Fibroblast of villous mesenchyme (primary cell): ENCODE data around the gene GFOD1. TPM values are rescaled to one million over a fixed set of nuclear protein-coding genes. Genes with fewer than 3 reads are reported as not detected.

ENCODE experiments used
- DNase-seq: peaks from one replicate; pipeline ENCODE4 v3.0.0-alpha.2; 2010; ENCODE audit warnings: low read depth
- H3K4me3 ChIP-seq: 2 replicates; pipeline ENCODE4 v1.5.1; 2011; ENCODE audit warnings: low read depth, mild to moderate bottlenecking, low read length
- total RNA-seq: library from RNA; depleted of rRNA; stranded (reverse); fragments of >200 nt; gene quantifications from 2 replicates; pipeline ENCODE4 v1.2.3, GENCODE V29; 2012
- TF ChIP-seq, protein P1 (sequence below): IDR thresholded peaks from 2 replicates; pipeline ENCODE4 v1.5.1; 2012; ENCODE audit warnings: low read depth, mild to moderate bottlenecking, low read length; ENCODE audit not compliant: insufficient read depth

Gene GFOD1
- total RNA-seq, 1 donor, result 4.7 TPM

DNA sequence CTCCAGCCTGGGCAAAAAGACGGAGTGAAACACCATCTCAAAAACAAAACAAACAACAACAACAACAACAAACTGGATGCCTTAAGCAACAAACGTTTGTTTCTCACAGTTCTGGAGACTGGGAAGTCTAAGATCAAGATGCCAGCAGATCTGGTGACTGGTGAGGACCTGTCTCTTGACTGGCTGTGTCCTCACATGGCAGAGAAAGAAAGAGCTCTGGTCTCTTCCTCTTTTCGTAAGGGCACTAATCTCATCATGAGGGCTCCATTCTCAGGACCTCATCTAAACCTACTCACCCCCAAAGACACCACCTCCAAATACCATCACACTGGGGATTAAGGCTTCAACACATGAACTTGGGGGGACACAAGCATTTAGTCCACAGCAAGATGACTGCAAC, 13.5 kb upstream of the GFOD1 start:
- H3K4me3 ChIP-seq, result no peak overlapping the region
- TF ChIP-seq, protein P1, sequence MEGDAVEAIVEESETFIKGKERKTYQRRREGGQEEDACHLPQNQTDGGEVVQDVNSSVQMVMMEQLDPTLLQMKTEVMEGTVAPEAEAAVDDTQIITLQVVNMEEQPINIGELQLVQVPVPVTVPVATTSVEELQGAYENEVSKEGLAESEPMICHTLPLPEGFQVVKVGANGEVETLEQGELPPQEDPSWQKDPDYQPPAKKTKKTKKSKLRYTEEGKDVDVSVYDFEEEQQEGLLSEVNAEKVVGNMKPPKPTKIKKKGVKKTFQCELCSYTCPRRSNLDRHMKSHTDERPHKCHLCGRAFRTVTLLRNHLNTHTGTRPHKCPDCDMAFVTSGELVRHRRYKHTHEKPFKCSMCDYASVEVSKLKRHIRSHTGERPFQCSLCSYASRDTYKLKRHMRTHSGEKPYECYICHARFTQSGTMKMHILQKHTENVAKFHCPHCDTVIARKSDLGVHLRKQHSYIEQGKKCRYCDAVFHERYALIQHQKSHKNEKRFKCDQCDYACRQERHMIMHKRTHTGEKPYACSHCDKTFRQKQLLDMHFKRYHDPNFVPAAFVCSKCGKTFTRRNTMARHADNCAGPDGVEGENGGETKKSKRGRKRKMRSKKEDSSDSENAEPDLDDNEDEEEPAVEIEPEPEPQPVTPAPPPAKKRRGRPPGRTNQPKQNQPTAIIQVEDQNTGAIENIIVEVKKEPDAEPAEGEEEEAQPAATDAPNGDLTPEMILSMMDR, result no peak
- no peak for DNase-seq

DNA sequence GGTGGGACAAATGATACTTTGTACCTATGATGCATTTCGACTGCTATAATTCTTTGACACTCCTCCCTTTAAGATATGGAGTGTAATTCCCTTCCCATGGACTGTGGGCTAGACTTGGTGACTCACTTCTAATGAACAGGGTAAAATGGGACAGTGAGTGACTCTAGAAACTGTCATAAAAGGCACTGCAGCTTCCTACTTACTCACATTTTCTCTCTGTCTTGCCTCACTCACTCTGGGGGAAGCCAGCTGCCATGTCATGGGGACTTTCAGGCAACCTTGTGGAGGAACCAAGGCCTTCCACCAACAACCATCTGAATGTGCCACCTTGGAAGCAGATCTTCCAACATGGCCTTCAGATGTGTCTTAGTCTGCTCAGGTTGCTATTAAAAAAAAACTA, 12.9 kb upstream of the GFOD1 start:
- DNase-seq, result no peak
- H3K4me3 ChIP-seq, result no peak overlapping the region
- TF ChIP-seq, protein P1, result no peak

DNA sequence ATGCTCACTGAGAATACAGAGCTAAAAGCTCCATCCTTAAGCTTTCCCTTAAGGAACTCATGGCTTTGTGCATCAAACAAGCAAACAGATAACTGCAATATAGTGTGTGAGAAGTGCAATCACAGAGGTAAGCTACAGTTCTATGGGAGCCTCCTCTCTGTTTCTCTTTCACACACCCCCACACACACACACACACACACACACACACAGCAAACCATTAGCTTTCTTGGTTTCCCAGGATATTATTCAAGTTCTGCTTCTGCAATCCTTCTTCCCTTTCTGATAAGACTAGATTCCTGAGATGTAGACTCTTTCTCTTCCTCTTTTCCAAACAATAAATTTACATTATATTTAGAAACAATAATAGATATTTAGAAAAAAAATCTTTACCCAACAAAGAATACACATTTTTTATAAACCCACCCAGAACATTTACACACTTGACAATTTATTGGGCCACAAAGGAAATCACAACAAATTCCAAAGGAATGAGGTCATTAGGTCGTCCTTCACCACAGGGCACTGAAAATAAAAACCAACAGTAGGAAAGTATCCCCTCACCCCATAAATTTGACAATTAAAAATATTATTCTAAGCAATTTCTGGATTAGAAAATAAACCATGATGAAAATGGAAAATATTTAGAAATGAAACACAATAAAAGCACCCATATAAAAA, 9.3 kb upstream of the GFOD1 start:
- H3K4me3 ChIP-seq, result no peak overlapping the region
- TF ChIP-seq, protein P1, result no peak
- DNase-seq, result peak; percentile 31

DNA sequence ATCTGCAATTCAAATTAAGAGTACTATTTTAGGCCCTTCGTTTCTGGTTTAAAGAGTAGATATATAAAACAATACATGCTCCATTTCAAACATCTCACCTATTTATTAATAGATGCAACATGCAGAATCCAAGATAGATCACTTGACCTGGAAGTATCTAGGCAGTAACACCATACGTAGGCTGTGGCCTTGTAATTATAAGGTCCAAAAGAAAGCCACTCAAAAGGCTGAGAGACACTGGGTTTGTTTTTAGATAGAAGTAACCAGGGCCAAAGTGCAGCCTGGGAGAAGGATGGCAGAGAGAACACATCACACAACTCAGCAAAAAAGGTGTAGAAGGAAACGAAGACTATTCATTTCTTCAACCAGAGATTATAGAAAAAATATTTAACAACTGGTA, 8.4 kb upstream of the GFOD1 start:
- TF ChIP-seq, protein P1, result no peak
- H3K4me3 ChIP-seq, result no peak overlapping the region

DNA sequence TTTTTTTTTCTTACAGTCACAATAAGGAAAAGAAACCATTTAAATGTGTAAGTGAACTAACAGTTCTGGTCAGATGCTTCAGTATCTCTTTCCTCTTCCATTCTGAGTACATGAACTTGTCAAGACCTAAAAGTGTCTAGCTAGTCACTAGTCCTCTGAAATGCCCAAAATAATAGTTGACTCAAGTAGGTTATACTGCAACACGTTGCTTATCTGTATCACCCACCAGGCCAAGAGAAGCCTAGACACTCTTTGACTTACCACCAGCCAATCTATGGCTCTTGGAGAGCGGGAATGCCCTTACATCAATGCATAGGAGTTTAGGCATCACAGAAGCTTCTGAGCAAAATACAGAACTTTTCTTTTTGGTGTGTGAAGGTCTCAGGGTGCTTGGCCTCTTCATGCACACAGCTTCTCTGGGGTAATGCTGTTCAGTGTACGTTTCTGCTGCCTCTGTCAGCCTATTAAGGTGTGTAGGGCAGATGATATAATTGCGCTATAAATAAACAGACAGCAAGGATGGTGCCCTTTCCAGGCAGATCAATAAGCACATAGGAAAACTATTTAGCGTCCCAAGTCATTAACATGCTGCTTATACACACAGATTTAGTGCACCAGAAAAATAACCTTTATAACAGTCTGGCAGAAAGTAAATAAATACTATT, 7.8 kb upstream of the GFOD1 start:
- DNase-seq, result no peak
- TF ChIP-seq, protein P1, result no peak
- no peak overlapping the region for H3K4me3 ChIP-seq

More for the DNA sequence above, 8.4 kb upstream of the GFOD1 start:
- no peak for DNase-seq

DNA sequence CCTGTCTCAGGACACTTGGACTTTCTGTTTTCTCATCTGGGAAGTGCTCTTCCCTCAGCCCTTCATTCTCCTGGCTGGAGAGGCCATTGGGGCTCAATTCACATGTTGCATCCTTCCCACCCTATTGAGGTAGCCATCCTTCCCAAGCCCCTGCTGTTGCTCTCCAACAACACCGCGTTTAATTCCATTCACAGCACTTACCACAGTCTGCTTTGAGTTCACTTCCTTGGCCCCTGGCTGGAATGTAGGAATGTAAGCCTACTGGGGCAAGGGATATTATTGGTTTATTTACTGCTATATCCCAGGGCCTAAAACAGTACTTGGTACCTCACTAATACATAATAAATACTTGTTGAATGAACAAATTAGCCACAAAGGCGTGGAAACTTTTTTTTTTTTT, 6.7 kb upstream of the GFOD1 start:
- no peak overlapping the region for H3K4me3 ChIP-seq
- TF ChIP-seq, protein P1, result no peak
- DNase-seq, result peak; percentile 52

DNA sequence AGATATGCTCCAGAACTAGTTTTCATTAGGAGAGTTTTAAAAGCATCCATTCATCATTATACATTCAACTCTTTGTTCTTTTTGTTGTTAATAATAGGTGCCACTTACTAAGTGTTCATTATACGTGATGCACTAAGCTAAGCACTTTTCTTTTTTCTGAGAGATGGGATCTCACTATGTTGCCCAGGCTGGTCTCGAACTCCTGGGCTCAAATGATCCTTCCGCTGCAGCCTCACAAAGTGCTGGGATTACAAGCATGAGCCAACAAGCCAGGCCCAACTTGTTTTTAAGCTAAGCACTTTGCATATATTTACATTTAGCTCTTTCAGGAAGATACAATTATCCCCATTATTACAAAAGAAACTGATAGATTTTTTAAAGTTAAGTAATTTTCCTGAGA, 5.7 kb upstream of the GFOD1 start:
- TF ChIP-seq, protein P1, result no peak
- H3K4me3 ChIP-seq, result no peak overlapping the region
- DNase-seq, result no peak
